Left ventricle myocardium inferior (tissue), 1 donor: ENCODE results near the gene LRRC70. TPM values are rescaled to one million over a fixed set of nuclear protein-coding genes. Genes with fewer than 3 reads are reported as not detected.

Experiments used
- DNase-seq: peaks from one replicate; pipeline ENCODE4 v3.0.0-alpha.2; 2020
- H3K27ac ChIP-seq: fragments of 200-600 bp; replicated peaks from 2 replicates; pipeline ENCODE4 v1.8.0; 2021
- H3K27me3 ChIP-seq: fragments of 200-600 bp; 2 replicates; pipeline ENCODE4 v1.8.0; 2021; ENCODE audit warnings: low read depth
- H3K36me3 ChIP-seq: fragments of 200-600 bp; 2 replicates; pipeline ENCODE4 v1.8.0; 2021
- H3K4me1 ChIP-seq: fragments of 200-600 bp; 2 replicates; pipeline ENCODE4 v1.8.0; 2021
- H3K4me3 ChIP-seq: fragments of 200-600 bp; 2 replicates; pipeline ENCODE4 v1.8.0; 2021; ENCODE audit warnings: mild to moderate bottlenecking, moderate library complexity
- H3K9me3 ChIP-seq: fragments of 200-600 bp; replicated peaks from 2 replicates; pipeline ENCODE4 v1.8.0; 2021
- intact Hi-C: fragments of 100-400 bp; cut with micrococcal nuclease; formaldehyde crosslinking; loops from one replicate; pipeline ENCODE4 v1.11.0; 2022
- total RNA-seq: library from RNA; stranded (reverse); fragmentation: NEBNext Ultra II Directional; extraction: Animal tissue kit (Norgen Biotek cat#: 25700); gene quantifications from one replicate; pipeline ENCODE4 v1.2.1, GENCODE V29; 2021
- TF ChIP-seq, protein P1 (sequence below): fragments of 200-600 bp; IDR thresholded peaks from 2 replicates; pipeline ENCODE4 v1.8.0; 2021; ENCODE audit warnings: antibody characterized with exemption, mild to moderate bottlenecking, borderline replicate concordance
- donor health status: DM: no; HTN: yes; CAD: no; lungs with severe emphysema.

Gene LRRC70
- total RNA-seq, 1 donor from 2014 or later: 0.77 TPM

DNA sequence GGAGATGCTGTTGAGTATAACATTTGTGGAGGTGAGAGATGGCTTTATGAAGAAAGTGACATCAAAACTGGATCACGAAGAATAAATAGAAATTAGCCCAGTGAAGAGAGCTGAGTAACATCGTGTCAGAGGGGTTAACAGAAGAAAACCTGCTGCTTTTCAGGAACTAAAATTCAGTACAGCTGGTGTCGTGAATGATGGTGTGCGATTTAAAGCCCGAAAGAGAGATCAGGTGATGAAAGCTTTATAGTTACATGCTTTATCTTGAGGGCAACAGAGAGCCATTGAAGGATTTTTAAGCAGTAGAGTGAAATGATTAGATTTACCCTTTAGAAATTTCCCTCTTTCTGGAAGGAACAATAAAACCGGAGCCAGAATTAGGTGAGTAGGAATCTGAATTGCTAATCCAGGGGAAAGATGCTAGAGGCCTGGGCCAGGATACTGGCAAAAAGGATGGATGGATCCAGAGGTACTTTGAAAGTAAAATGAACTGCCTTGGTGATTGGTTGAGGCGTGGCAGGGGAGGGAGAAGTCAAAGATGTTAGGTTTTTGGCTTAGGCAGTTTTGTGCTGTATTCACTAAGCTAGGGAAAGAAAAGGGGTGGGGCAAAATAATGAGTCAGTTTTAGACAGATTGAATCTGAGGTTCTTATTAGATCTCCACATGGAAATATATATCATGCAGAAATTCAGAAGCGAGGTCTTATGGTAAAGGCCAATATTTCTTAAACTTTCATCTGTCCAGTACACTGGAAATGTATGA is 3.4 kb downstream of the LRRC70 start:
- Histone ChIP-seq H3K4me3 (no peak overlapping the region), H3K36me3 (no peaks in the 10 kb centered on the region), H3K4me1 (peaks cover 20% of the 10 kb centered on the region), H3K27me3 (no peaks in the 10 kb centered on the region), H3K27ac (no peak overlapping the region), H3K9me3 (no peaks in the 10 kb centered on the region)
- intact Hi-C loops: no loop called here
- no peak for DNase-seq
- TF ChIP-seq, protein P1, sequence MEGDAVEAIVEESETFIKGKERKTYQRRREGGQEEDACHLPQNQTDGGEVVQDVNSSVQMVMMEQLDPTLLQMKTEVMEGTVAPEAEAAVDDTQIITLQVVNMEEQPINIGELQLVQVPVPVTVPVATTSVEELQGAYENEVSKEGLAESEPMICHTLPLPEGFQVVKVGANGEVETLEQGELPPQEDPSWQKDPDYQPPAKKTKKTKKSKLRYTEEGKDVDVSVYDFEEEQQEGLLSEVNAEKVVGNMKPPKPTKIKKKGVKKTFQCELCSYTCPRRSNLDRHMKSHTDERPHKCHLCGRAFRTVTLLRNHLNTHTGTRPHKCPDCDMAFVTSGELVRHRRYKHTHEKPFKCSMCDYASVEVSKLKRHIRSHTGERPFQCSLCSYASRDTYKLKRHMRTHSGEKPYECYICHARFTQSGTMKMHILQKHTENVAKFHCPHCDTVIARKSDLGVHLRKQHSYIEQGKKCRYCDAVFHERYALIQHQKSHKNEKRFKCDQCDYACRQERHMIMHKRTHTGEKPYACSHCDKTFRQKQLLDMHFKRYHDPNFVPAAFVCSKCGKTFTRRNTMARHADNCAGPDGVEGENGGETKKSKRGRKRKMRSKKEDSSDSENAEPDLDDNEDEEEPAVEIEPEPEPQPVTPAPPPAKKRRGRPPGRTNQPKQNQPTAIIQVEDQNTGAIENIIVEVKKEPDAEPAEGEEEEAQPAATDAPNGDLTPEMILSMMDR: no peak

DNA sequence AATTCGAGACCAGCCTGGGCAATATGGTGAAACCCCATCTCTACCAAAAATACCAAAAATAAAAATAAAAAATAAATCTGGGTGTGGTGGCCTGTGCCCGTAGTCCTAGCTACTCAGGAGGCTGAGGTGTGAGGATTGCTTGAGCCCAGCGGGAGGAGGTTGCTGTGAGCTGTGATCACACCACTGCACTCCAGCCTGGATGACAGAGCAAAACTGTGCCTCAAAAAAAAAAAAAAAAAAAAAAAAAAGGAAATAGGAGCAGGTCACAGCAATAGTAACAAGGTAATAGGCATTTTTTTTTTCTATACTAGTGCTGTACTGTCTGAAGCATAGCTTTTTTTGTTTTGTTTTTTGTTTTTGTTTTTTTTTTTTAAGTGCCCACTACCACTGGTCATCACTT is 5.8 kb downstream of the LRRC70 start:
- TF ChIP-seq, protein P1: no peak
- no peak overlapping the region for H3K27ac ChIP-seq
- H3K36me3 ChIP-seq: no peaks in the 10 kb centered on the region
- H3K9me3 ChIP-seq: no peaks in the 10 kb centered on the region
- no peak overlapping the region for H3K4me3 ChIP-seq
- intact Hi-C loops: no loop called here
- DNase-seq: no peak
- no peaks in the 10 kb centered on the region for H3K27me3 ChIP-seq
- H3K4me1 ChIP-seq: peaks cover 9% of the 10 kb centered on the region

DNA sequence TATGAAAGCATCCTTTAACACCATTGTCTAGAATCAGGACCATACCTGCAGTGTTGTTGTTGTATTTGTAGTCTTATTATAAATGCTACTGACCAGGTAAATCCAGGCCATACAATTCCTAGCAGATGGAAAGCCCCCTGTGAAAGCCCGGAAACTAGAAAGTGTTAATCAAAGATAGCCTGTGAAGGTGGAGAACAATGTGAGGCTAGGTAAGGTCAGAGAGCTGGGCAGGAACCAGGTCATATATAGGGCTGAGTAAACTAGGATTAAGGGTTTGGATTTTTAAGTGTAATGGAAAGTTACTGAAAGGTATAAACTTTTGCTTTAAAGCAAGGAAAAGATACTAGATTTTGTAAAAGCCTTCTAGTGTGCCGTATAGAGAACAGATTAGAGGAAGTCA is 6.7 kb downstream of the LRRC70 start:
- H3K9me3 ChIP-seq: no peaks in the 10 kb centered on the region
- peaks cover 9% of the 10 kb centered on the region for H3K4me1 ChIP-seq
- H3K4me3 ChIP-seq: no peak overlapping the region
- intact Hi-C loops: no loop called here
- TF ChIP-seq, protein P1: no peak
- H3K27me3 ChIP-seq: no peaks in the 10 kb centered on the region
- no peak overlapping the region for H3K27ac ChIP-seq
- no peak for DNase-seq
- no peaks in the 10 kb centered on the region for H3K36me3 ChIP-seq

DNA sequence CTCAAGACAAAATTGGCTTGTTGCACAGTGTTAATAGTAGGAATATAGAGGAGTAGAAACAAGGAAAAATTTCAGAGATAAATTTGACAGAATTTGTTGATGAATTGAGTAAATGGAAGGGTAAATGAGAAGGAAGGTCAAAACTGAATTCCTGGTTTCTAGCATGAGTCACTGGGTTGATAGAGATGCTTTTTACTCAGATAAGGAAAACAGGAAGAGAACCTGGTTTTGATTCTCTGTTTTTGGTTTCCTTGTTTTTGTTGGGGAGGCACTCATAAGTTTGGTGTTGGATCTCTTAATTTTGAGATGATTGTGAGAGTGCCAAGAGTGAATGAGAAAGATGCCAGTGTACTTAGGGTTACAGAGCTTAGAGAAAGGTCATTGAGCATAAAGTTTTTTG is 7.1 kb downstream of the LRRC70 start:
- H3K36me3 ChIP-seq: no peaks in the 10 kb centered on the region
- no peak overlapping the region for H3K4me3 ChIP-seq
- no peaks in the 10 kb centered on the region for H3K9me3 ChIP-seq
- H3K27me3 ChIP-seq: no peaks in the 10 kb centered on the region
- no peak for DNase-seq
- TF ChIP-seq, protein P1: no peak
- intact Hi-C loops: no loop called here
- peaks cover 9% of the 10 kb centered on the region for H3K4me1 ChIP-seq
- no peak overlapping the region for H3K27ac ChIP-seq

DNA sequence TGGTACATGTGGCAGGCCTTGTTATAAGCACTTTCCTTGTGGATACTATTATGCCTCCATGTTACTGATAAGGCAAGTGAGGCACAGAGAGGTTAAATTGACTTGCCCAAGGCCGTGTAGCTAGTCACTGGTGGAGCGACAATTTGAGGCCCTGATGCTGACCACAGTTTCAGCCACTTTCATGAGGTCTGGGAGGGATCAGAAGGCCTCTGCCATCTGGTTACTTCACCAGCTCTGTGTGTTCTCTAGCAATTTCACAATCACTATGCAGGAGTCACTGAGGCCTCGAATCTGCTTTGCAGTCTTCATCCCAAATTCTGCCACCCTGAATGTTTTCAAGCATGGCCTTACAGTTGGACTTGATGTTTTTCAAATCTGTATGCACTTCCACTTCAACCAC is 9.1 kb downstream of the LRRC70 start:
- TF ChIP-seq, protein P1: no peak
- H3K4me1 ChIP-seq: peaks cover 9% of the 10 kb centered on the region
- intact Hi-C loops: no loop called here
- DNase-seq: no peak
- no peaks in the 10 kb centered on the region for H3K9me3 ChIP-seq
- no peak overlapping the region for H3K27ac ChIP-seq
- H3K4me3 ChIP-seq: no peak overlapping the region
- H3K36me3 ChIP-seq: peaks cover 14% of the 10 kb centered on the region
- H3K27me3 ChIP-seq: no peaks in the 10 kb centered on the region
